T-helper 2 cell treated with Interferon-gamma antibody and Interleukin-4, amounts not matched to agents 100 ng/mL and 5 ng/mL, for 36 hours (primary cell): ENCODE data around the gene THRB. TPM values are rescaled to one million over a fixed set of nuclear protein-coding genes. Genes with fewer than 3 reads are reported as not detected.

Source experiments
- intact Hi-C: fragments of 100-400 bp; cut with micrococcal nuclease; formaldehyde crosslinking; loops from one replicate; pipeline ENCODE4 v1.15.1; 2023
- total RNA-seq: library from RNA; stranded (reverse); gene quantifications from 2 replicates; pipeline ENCODE4 v1.2.3, GENCODE V29; 2022

The THRB gene
- total RNA-seq, 1 donor from 2014 or later, result not detected

DNA sequence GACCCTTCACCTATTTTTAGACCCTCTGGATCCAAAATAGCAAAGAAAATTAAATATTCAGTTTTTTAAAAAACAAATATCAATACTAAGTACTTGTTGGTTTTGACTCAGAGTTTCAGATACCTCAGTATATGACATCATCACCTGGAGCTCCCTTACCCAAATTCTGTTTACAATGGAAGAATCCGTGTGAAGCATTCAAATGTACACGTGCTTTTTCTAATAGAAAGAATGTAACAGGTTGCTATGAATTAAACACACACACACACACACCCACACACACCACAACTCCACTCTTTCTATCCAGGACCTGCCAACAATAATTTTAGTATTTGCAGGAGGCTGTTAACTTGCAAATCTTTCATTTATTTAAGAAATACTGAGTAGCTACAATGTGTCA lies 221.8 kb downstream of the THRB start:
- intact Hi-C loops, result no loop called here

DNA sequence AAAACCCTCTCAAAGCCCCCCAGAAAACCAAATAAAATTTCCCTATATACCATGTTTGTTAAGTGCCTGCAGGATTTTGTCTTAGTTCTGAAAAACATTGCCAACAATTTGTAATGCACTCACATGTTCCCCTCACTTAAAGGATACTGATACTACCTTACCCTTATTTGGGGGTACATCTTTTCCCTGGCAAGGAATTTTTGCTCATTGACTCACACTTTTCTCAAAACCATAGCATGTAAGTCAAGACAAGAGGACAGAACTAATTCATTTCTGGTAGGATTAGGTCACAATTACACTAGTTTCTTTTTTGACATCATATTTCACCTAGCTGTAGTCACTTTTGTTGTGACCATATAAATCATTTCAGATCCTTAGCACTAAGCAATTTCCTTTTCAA lies 222.2 kb downstream of the THRB start:
- intact Hi-C loops, result no loop called here

DNA sequence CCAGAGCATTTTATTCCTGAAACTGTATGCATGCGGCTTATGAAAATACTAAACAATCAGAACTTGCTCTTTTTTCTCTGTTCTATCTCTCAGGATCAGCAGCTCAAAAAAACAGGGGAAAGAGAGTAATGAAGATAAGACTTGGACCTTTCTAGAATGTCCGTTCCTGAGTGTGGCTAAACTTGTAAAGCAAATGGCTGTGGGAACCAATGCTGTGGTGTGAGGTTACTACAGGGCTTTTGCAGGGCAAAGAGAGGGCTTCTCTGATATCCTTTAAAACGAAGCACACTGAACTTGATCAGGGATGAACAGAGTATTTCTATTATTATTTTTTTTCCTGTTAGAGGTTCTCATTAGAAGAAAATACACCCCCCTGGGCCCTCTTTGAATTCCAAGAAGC lies 223.4 kb downstream of the THRB start:
- intact Hi-C loops, result no loop called here

DNA sequence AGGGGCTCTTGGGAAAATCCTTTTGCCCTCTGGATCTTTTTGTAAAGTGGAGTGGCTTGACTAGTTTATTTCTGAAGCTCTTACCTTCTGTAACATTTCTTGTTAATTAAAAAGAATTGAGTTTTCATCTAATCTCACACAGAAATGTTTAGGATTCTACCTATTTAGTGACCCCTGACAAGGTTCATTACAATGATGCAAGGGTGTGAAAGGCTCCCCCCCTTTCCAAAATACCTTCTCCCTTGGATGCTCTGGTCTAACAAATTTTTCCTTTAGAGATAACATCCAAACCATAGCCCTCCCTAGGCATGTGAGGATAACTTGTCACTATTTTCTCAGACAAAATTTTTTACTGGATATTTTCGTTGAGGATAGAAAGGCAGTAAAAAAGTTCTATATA lies 223.9 kb downstream of the THRB start:
- intact Hi-C loops, result no loop called here

DNA sequence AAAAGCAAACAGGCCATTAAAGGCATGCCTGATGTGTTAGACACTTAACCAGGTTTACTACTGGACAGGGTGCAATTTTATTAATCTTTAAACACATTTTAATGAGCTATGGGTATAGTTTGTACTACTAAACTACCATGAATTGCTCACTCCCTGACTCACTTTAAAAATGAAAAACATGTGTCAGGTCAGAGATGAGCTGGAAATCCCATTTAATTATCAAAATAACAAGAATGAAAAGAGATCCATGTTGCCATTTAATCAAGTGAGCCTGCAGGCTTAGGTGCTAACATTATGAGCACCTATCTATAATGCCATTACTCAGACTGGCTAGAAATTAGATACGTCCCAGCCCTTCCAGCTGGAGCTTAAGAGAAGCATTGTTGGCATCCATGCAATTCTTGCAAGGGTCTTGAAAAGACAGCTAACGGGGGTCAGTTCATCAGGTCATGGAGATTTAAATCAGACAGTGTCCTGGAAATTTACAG lies 224.4 kb downstream of the THRB start:
- intact Hi-C loops, result no loop called here

DNA sequence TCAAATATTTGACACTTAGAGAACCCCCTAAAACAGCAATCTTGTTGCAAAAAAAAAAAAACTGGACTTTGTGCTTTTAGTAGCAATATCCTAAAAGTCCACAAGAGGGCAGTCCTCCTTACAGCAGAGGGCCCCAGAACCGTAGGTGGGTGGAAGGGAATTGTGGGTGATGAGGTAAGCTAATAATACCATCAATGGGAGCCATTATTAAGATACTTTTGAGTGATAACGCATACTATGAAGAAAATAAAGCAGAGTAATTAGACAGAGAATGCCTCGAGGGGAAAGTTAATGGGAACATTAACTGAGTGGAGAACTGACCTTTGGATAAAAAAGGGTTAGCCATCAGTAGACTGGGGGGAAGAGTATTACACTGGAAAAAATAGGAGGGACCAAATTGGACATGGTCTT lies 229.9 kb downstream of the THRB start:
- intact Hi-C loops, result loop anchor here (10.0 kb wide), 1 partner anchor 420 kb away; no protein-coding TSS in a partner anchor

DNA sequence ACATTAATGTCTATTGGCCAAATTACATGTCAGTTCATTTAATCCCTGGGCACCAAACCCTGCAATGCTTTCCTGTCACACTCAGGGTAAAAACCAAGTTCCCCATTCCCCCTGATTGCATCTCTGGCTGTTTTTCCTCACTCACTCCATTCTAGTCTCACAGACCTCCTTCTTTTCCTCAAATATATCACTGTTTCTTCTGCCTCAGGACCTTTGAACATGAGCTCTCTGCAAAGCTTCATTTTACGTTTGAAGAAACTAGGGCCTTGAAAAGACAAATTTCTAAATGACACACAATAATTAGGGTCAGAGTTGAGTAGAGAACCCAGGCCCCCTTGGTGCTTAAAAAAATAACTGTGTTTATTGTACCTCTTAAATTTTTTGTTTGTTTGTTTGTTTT lies 230.6 kb downstream of the THRB start:
- intact Hi-C loops, result loop anchor here (10.0 kb wide), 1 partner anchor 421 kb away; no protein-coding TSS in a partner anchor

DNA sequence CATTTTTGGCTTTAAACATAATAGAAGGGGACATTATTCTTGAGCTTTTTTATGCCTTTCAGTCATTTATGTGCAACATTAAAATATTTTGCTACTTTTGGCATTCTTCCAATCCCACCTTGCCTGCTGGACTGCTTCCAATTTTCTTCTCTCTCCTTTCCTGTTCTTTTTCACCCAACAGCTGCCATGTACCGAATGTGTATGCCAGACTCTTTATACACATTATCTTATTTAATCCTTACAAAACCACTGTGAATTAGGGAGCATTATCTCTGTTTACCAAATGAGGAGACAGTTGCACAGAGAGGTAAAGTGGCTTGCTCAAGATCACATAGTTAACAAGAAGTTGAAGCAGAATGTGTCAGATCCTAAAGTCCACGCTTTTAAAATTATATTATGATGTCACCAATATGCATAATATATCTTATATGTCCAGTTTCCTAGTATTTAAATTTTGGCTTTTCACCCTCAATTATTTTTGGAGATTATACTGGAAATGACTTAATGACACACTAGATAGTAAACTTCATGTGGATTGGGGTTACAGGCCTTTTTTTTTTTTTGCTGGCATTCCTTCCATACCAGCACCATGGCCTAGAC lies 231.5 kb downstream of the THRB start:
- intact Hi-C loops, result loop anchor here (10.0 kb wide), 1 partner anchor 422 kb away; no protein-coding TSS in a partner anchor

DNA sequence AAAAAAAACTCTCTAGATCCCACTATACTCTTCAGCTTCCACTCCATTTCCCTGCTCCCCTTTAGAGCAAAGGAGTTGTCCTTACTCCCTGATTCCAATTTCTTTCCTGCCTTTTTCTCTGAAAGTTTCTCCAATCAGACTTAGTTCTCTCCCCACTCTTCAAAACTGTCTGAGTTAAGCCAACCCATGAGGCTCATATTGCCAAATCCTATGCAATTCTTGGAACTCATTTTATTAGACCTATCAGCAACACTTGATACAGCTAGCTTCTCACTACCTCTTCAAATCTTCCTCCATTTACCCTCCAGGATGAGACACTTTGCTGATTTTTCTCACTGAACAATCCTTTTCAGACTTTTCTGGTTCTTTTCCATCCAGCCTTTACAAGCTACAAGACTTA lies 233.1 kb downstream of the THRB start:
- intact Hi-C loops, result loop anchor here (10.0 kb wide), 1 partner anchor 423 kb away; no protein-coding TSS in a partner anchor

DNA sequence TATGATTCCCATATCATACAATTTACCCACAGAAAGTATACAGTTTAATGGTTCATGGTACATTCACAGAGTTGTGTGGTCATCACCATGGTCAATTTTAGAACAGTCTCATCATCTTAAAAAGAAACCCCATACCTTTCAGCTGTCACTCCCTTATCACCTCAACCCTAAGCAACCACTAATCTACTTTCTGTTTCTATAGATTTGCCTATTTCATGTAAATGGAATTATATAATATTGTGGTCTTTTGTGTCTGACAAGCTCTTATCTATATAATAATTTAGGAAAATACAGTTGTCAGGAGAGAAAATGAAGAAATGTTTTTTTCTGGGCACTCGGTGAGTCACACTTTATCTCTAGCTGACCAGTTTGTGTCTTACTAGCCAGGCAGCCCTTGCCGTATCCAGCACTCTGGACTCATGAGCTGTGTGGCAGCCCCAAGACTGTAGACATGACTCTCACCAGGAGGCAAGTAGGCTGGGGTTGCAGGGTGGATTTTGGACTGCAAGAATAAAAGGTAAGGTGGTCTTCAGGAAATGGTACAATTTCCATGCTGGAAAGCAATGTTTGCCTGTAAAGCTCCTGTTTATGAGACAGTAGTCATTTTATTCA lies 234.6 kb downstream of the THRB start:
- intact Hi-C loops, result loop anchor here (10.0 kb wide), 1 partner anchor 425 kb away; no protein-coding TSS in a partner anchor

DNA sequence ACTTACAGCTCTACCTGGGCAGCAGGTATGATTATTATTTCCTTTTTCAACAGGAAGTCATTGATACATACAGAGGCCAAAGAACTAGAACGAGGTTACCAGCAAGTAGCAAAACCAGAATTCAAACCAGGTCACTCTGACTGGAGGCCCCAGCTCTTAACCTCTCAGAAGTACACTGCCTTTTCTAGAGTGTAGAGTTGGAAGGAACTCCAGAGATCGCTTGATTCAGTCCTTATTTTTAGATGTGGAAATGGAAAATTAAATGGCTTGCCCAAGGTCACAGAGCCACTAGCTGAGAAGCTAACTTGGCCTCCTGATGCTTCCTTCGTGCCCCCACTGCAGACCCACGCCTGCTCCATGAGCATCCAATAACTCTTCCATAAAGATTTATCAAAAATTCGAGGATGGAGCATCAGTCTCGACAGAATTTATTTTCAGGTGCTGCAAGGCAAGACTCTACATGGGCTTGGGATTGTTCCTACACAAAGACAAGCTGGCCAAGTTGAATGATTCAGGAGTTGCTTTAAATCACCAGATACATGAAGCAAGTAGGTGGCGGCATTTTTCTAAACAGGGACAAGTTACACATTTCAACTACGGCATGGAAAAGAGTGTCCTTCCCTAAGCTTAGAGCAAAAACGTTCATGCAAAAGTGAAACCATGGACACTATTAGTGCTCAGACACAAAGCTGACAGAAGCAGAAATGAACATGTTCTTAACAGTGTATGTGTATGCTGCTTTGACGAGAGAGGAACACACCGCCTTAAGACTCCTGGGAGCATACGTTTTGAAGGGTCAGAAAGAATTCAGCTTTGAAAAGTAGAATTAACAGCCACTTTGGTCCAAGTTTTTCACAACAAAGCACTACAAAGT lies 235.7 kb downstream of the THRB start:
- intact Hi-C loops, result no loop called here

DNA sequence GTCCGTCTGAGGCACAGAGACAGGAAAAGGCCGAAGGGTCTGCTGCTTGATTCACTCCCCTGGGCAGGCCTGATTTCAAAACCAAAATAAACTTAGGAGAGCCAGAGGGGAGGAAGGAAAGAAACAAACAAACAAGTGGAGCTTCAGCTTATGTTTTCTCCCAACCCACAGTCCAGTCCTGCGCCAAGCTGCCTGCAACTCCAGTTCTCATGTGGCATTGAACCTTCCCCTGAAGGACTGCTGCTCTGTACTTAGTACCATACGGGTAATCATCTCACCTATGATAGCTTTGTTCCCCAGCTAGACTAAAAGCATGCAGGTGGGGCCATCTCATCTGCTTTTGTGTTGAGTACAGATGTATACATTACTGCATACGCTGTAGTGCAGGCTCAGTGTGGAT lies 236.4 kb downstream of the THRB start:
- intact Hi-C loops, result no loop called here

DNA sequence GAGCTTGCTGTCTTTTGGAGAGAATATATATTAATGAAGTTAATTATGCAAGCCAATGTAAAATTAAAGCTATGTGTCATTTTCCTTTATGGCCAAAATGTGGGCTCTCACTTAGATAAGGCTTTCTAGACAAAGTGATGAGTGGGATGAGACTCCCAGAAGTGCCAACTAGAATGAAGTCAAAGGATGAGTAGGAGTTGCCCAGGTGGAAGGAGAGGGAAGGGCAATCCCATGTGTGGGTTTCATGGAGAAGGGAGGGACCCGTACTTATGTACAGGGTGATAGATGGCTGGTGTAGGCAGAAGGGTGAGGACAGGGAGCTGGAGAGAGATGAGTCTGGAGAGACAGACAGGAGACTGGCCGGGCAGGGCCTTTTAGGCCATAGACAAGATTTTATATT lies 239.2 kb downstream of the THRB start:
- intact Hi-C loops, result no loop called here

DNA sequence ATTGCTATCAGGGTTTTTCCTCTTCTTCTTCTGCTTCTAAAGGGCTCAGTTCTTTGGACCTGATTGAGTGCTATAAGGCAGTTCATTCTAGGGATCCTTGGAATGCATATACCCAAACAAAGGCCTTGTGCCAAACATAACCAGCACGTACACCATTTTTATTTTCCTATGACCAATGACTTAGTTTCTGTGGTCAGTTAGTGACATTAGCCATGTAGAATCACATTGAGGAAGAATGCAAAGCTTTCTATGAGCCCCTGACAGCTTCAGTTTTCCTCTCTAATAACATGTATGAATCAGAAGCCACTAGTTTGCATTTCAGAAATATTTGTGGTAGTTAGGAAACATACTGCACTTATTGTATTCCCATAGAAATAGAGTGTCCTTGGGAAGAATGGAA lies 240.0 kb downstream of the THRB start:
- intact Hi-C loops, result no loop called here

DNA sequence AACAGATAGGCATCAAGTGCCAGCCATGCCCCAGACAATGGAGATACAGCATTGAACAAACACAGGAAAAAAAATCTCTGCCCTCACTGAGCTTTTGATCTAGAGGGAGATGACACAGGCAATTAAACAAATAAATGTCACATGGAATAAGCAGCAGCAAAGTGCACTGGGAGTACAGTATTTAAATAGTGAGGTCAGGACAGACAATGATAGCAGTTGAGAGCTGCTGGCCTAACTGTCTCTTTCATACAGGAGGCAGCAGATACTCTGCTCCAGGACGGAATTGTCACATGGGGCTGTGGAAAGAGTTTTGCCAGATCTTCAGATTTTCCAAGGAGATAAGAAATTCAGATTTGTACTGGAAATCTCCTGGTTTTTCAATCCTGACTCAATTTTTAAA lies 241.3 kb downstream of the THRB start:
- intact Hi-C loops, result no loop called here

DNA sequence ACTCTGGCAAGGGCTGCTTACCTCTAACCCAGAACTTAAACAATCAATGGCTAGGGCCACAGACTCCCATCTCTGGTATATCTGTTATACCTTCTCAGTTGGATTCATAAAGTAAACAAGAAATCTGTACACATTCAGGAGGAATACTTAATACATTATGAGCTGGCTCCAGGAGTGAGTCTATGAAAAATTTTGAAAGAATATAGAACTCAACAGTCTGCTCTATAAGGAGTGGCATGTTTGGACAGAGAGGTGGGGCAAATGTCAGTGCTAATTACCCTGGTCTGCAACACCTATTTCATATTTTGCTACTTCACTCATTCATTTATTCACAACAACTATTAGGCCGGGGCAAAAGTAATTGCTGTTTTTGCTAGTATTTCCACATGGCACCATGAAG lies 245.1 kb downstream of the THRB start:
- intact Hi-C loops, result no loop called here

DNA sequence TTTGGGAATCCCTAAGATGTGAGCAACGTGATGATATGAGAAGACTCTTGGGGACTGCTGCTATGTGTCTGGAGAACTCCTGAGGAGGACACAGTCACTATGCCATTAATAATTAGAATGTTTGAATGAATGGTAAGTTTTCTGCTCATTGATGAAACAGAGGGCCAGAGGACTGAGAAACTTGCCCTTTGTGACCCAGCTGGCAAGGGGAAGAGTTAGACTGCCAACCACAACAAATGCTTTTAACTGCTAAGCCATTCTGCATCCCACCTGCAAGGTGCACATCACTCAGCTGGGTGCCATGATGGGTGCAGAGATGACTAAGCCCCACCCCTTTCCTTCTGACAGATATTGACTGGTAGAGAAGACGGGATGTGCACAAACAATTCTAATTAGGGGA lies 249.6 kb downstream of the THRB start:
- intact Hi-C loops, result no loop called here

DNA sequence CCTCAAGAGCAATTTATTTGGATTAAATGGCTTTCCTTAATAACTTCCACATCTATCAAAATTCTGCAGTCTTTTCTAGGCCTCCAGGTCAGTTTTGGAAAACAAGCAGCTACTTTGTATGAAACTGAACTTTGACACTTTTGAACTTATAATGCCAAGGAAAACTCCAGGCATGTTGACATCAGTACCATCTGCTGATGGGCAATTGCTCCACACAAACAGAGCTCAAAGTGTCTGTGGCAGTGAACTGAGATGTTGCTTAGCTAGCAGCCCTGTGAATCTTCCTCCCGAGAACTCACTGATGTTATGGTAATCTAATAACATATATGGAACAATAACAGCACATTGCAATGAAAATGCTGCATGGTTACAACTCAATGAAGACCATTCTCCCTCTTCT lies 250.2 kb downstream of the THRB start:
- intact Hi-C loops, result no loop called here

DNA sequence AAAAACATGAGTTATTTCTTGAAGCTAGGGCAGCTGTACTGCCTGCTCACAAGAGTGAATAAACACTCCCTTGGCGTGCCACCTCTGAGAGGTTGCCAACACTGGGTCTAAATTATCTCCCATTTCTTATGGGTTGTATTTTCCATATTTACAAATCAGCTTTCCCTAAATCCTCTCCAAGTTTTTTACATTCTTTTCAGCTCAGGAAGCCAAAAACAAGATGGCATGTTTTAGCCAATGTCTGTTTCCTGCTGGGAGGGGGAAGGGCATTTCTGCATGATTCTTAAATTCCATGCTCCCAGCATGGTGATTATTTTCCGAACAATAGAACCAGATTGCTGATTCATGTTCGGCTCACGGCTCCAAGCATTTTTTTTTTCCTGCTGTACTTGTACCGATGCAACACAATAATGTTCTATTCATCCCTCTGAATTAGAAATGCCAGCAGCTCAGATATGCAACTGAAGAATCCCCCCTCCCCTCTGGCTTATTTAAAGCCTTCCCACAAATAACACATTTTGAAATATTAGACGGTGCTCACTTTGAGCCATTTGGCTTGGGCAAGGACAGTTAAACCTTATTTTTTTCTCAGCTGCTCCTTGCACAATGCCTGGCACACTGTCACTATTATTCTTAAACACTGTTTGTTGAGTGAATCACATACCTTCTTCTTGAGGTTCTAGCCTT lies 252.5 kb downstream of the THRB start:
- intact Hi-C loops, result no loop called here

DNA sequence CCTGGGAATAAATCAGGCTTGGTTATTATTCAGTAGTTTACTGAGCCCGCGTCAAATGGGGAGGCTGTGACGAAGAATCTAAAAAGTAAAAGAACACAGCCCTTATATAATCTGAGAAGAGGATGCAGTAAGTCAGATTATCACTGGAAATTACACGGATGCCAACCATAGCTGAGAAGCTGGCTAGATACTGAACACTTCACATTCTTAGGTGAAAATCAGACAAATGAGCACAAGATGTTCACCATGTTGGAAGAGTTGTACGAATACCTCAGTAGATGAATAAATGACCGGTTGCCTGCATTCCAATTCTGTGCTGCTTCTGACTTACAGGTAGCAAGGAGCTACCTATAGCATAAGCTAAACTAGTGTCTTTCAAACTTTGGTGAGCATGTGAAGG lies 254.3 kb downstream of the THRB start:
- intact Hi-C loops, result no loop called here

DNA sequence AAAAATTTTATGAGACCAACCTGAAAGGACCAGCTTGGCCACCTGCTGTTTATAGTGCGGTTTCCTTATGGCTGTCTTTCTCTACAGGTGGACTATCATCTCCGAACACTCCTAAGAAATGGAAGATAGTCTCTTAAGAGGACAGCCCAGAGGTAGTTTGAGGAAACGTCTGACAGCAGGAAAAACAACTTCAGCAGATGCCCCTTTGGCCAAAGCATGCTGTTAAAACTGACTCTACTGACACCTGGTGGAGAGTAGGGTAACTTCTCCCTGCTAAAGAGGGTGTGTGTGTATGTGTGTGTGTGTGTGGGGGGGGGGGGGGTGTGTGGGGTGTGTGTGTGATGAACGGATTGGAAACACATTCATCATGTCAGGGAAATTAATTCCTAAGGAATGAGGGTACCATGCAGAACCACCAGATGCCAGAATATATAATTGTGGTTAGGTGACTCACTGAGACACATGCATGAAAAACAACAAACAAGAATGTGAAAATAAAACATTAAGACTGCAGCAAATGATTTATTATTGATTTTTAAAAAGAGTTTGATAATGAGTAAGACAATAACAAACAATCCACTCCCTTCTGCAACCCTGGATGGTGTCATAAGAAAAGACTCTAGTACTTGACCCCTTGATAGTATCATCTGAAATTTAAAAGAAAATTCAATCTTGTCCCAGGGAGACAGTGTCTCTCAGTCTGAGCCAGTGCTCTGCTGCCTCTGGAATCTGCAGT lies 256.5 kb downstream of the THRB start:
- intact Hi-C loops, result loop anchor here (1.0 kb wide), 1 partner anchor 239 kb away; no protein-coding TSS in a partner anchor
